Calu3 (cell line): ENCODE results near the gene SPAG16. TPM values are rescaled to one million over a fixed set of nuclear protein-coding genes. Genes with fewer than 3 reads are reported as not detected.

Source experiments
- BruUV-seq: library from RNA; stranded (reverse); fragments of 400-500 nt; replicated peaks from 2 replicates; lab custom pipeline; 2021; lab: Mats Ljungman, UMichigan
- CTCF ChIA-PET: fragments of 300-600 bp; sonication (Branson Sonifier 250); formaldehyde crosslinking; loops from one replicate; lab custom pipeline; 2022; ENCODE audit warnings: antibody characterized with exemption; lab: Charles Lee
- DNase-seq: peaks from one replicate; pipeline ENCODE4 v3.0.0; 2022
- H3K27ac Mint-ChIP-seq: one replicate; pipeline ENCODE4 v1.8.0; 2022; ENCODE audit warnings: mixed read lengths; ENCODE audit not compliant: unreplicated experiment
- H3K27me3 Mint-ChIP-seq: one replicate; pipeline ENCODE4 v1.8.0; 2022; ENCODE audit warnings: mixed read lengths; ENCODE audit not compliant: unreplicated experiment
- H3K36me3 Mint-ChIP-seq: one replicate; pipeline ENCODE4 v1.8.0; 2022; ENCODE audit warnings: mild to moderate bottlenecking, moderate library complexity, mixed read lengths; ENCODE audit not compliant: insufficient read depth, unreplicated experiment
- H3K4me1 Mint-ChIP-seq: one replicate; pipeline ENCODE4 v1.8.0; 2022; ENCODE audit warnings: mild to moderate bottlenecking, low read depth, mixed read lengths; ENCODE audit not compliant: unreplicated experiment
- H3K4me3 Mint-ChIP-seq: one replicate; pipeline ENCODE4 v1.8.0; 2022; ENCODE audit warnings: mild to moderate bottlenecking, low read depth, moderate library complexity, mixed read lengths; ENCODE audit not compliant: unreplicated experiment
- H3K9me3 Mint-ChIP-seq: one replicate; pipeline ENCODE4 v1.8.0; 2022; ENCODE audit warnings: low read depth, mixed read lengths; ENCODE audit not compliant: unreplicated experiment
- intact Hi-C: fragments of 100-400 bp; cut with micrococcal nuclease; formaldehyde crosslinking; loops from one replicate; pipeline ENCODE4 v1.10.0; 2022; ENCODE audit not compliant: unreplicated experiment
- total RNA-seq: library from RNA; stranded (reverse); gene quantifications from 2 replicates; pipeline ENCODE4 v1.2.3, GENCODE V29; 2022
- TF ChIP-seq, protein P1 (sequence below): fragments of 200-600 bp; IDR thresholded peaks from one replicate; pipeline ENCODE4 v1.8.0; 2022; ENCODE audit warnings: antibody characterized with exemption; ENCODE audit not compliant: unreplicated experiment

Gene SPAG16
- total RNA-seq, 1 experiment from 2014 or later = 30.2 TPM

DNA sequence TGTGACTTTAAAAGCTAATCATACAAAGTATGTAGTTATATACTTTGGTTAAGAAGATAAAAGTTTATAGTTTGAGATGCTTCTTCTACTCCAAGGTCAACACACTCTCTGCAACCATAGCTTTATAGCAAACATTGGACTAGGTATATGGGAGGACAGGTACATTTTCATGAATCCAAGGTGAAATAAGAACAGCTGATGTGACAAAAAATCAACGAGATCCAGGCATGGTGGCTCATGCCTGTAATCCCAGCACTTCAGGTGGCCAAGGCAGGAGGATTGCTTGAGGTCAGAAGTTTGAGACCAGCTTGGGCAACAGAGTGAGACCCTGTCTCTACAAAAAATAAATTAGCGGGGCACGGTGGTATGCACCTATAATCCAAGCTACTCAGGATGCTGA lies 963.3 kb downstream of the SPAG16 start:
- Mint-ChIP-seq H3K4me1 (peaks cover 17% of the 10 kb centered on the region), H3K4me3 (no peak overlapping the region), H3K27me3 (no peaks in the 10 kb centered on the region), H3K27ac (no peak overlapping the region), H3K36me3 (no peaks in the 10 kb centered on the region), H3K9me3 (no peaks in the 10 kb centered on the region)
- TF ChIP-seq, protein P1, sequence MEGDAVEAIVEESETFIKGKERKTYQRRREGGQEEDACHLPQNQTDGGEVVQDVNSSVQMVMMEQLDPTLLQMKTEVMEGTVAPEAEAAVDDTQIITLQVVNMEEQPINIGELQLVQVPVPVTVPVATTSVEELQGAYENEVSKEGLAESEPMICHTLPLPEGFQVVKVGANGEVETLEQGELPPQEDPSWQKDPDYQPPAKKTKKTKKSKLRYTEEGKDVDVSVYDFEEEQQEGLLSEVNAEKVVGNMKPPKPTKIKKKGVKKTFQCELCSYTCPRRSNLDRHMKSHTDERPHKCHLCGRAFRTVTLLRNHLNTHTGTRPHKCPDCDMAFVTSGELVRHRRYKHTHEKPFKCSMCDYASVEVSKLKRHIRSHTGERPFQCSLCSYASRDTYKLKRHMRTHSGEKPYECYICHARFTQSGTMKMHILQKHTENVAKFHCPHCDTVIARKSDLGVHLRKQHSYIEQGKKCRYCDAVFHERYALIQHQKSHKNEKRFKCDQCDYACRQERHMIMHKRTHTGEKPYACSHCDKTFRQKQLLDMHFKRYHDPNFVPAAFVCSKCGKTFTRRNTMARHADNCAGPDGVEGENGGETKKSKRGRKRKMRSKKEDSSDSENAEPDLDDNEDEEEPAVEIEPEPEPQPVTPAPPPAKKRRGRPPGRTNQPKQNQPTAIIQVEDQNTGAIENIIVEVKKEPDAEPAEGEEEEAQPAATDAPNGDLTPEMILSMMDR = no peak
- DNase-seq = no peak
- BruUV-seq = no TSS peak
- intact Hi-C loops = loop anchor here (10.0 kb wide), 1 partner anchor 1003 kb away; no protein-coding TSS in a partner anchor
- CTCF ChIA-PET = no interaction called here

DNA sequence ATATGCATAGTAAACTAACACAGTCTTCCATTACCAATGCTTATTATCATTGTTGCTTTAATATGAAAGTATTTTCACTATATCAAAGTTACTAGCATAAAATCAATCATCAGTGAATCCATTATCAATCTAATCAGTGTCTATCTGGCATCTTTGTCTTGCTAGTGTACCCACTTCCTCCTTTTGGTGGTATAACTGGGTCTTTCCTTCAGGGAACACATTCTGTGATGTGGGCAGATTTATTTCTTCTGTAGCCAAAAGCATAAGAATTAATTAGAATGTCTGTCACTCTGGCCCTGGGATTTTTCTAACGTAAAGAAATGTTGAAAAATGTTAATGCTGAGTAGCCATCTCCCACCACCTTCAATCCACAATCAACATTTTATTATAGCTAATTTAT lies 970.8 kb downstream of the SPAG16 start:
- intact Hi-C loops = no loop called here
- TF ChIP-seq, protein P1 = no peak
- Mint-ChIP-seq H3K27me3 (no peaks in the 10 kb centered on the region), H3K4me1 (no peaks in the 10 kb centered on the region), H3K36me3 (no peaks in the 10 kb centered on the region), H3K27ac (no peak overlapping the region), H3K9me3 (peaks cover 3% of the 10 kb centered on the region), H3K4me3 (no peak overlapping the region)
- CTCF ChIA-PET = no interaction called here
- BruUV-seq = no TSS peak
- DNase-seq = no peak

DNA sequence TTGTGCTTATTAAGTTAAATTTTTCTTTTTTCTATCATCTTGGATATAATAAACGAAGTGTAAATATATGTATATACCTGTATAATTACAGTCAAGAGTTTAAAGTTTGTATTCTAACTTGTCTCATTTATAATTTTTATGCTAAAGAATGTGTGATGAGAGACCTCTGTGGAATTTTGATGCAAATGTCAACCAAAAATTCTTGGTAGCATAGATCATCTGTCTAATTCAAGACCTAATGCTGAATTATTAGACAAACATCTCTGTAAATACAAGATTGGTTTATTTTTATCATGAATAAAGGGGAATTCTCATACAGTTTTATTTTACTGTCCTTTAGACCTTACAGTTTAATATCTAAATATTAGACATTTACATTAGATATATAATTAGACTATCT lies 977.4 kb downstream of the SPAG16 start:
- no peak overlapping the region for H3K4me3 Mint-ChIP-seq
- no peaks in the 10 kb centered on the region for H3K27me3 Mint-ChIP-seq
- CTCF ChIA-PET = interaction anchor here (0.7 kb wide), 1 partner anchor 54 kb away, joined by 3 read pairs; no protein-coding TSS in a partner anchor
- no TSS peak for BruUV-seq
- no peaks in the 10 kb centered on the region for H3K36me3 Mint-ChIP-seq
- intact Hi-C loops = no loop called here
- no peak overlapping the region for H3K27ac Mint-ChIP-seq
- H3K9me3 Mint-ChIP-seq = peaks cover 6% of the 10 kb centered on the region
- TF ChIP-seq, protein P1 = no peak
- DNase-seq = no peak
- no peaks in the 10 kb centered on the region for H3K4me1 Mint-ChIP-seq

DNA sequence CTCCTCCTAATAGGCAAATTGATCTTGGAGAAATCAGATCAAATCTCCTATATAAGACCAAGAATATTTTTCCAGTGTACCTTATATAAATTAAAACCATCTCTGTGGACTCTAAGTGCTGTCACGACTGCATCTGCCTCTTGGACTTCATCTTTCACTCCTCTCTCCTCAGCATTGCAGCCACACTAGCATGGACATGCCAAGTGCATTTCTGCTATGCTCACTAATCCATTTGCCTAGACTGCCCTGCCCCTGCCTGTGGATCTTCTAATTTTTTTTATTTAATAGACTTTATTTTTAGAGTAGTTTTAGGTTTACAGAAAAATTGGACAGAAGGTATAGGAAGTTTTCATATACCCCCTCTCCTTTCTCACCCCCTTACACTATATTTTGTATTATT lies 979.9 kb downstream of the SPAG16 start:
- Mint-ChIP-seq H3K27ac (no peak overlapping the region), H3K27me3 (no peaks in the 10 kb centered on the region), H3K4me1 (no peaks in the 10 kb centered on the region), H3K4me3 (no peak overlapping the region), H3K36me3 (no peaks in the 10 kb centered on the region), H3K9me3 (peaks cover 6% of the 10 kb centered on the region)
- DNase-seq = no peak
- CTCF ChIA-PET = no interaction called here
- BruUV-seq = no TSS peak
- intact Hi-C loops = no loop called here
- TF ChIP-seq, protein P1 = no peak
